Epithelial cell of proximal tubule (primary cell): Measurements from ENCODE around the gene AVPR2. TPM values are rescaled to one million over a fixed set of nuclear protein-coding genes. Genes with fewer than 3 reads are reported as not detected.

Experiments
- DNase-seq: peaks from one replicate; pipeline ENCODE4 v3.0.0-alpha.2; 2011; ENCODE audit warnings: low read depth
- H3K4me3 ChIP-seq: 2 replicates; pipeline ENCODE4 v1.5.1; 2011; ENCODE audit warnings: low read depth, mild to moderate bottlenecking, low read length
- total RNA-seq: library from RNA; depleted of rRNA; stranded (reverse); fragments of >200 nt; gene quantifications from 2 replicates; pipeline ENCODE4 v1.2.3, GENCODE V29; 2015
- TF ChIP-seq, protein P1 (sequence below): conservative IDR thresholded peaks from 2 replicates; pipeline ENCODE4 v1.5.1; 2012; ENCODE audit warnings: low read depth, mild to moderate bottlenecking, low read length

AVPR2 gene
- 0.22 and 1.4 TPM in 2 replicates for total RNA-seq

DNA sequence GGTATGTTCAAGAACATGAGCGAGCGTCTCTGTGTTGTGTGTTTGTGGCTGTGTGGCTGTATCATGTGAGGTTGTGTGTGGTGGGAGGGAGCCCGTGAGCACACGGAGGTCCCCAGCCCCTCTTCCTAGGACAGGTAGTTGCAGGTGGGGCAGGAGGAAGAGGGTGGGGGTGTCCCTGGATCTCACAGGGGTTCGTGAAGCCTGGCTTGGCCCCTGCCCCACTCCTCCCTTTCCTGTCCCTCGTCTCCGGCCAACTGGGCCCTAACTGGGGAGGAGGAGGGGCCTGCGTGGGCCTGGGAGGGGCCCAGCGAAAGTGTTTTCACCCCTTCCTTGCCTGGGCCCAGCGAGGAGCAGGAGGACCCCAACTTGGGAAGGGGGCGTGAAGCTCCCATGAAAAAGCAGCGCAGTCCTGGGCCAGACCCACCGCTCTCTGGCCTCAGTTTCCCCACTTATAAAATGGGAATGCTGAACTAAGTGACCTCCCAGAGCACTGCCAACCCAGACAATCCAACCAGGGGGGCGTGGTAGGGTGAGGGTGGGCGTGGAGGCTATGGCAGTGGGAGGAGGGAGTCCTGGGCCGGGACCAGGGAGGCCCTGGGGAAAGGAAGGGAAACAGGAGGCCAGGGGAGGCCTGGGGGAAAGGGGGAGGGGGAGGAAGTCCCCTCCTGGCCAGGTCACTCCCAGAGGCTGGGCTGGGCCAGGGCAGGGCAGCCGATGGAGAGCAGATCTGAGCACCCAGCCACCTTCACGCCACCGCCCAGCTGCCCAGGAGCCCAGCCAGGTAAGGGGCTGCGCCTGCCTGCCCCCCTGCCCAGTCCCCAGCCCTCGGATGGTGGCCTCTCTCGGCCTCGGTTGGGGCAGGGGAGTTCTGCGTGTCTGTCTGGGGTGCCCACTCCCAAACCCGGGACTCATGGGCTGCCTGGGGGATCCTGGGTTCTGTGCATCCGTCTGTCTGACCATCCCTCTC lies at the start of gene AVPR2:
AVPR2 (plus strand) TSS at position 683 of the 967 bp plus-strand sequence. CDS start 473 bp downstream, outside the sequence.
- H3K4me3 ChIP-seq, result no peak within 1 kb of the TSS
- TF ChIP-seq, protein P1, sequence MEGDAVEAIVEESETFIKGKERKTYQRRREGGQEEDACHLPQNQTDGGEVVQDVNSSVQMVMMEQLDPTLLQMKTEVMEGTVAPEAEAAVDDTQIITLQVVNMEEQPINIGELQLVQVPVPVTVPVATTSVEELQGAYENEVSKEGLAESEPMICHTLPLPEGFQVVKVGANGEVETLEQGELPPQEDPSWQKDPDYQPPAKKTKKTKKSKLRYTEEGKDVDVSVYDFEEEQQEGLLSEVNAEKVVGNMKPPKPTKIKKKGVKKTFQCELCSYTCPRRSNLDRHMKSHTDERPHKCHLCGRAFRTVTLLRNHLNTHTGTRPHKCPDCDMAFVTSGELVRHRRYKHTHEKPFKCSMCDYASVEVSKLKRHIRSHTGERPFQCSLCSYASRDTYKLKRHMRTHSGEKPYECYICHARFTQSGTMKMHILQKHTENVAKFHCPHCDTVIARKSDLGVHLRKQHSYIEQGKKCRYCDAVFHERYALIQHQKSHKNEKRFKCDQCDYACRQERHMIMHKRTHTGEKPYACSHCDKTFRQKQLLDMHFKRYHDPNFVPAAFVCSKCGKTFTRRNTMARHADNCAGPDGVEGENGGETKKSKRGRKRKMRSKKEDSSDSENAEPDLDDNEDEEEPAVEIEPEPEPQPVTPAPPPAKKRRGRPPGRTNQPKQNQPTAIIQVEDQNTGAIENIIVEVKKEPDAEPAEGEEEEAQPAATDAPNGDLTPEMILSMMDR, result no peak
- DNase-seq, result no peak

DNA sequence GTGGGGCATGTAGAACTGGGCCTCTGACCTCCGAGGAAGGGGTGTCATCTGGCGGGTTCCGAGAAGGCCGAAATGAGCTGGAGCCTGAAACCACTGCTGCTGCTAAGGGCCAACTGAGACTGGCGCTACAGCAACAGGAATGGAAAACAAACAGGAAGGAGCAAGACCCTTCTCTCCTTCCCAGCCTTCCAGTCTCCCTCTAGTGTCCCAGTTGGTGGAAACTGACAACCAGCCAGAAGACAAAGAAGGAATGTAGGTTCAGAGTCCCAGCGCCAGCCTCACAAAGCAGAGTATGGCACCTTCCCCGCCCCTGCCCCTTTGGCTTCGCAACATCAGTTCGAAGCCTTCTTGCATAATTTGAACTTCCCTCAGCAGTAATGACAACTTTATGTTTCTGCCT lies 49.8 kb upstream of the AVPR2 start:
- no peak for DNase-seq
- H3K4me3 ChIP-seq, result no peak overlapping the region
- TF ChIP-seq, protein P1, result no peak

- DNase-seq, result no peak
- TF ChIP-seq, protein P1, result no peak
- no peak overlapping the region for H3K4me3 ChIP-seq
Measured at GRCh38 chrX:153857348-153857903, 47.0 kb upstream of the AVPR2 start.

DNA sequence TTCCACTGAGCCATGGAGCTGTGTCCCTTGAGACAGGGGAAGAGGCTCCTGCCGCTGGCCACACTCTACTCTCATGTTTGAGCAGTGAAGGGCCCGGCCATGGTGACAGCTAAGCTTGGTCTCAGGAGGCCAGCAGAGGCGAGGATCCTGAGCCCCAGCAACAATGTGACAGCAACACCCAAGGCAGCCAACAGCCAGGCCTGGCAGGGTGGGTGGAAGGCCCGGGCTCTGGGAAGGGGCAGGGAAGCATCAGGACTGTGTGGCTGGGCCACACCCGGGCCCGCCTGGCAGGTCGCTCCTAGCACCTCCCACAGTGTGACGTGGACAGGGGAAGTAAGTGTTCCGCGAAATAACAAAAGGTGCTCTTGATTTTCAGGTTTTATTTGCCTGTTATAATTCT lies 43.3 kb upstream of the AVPR2 start:
- TF ChIP-seq, protein P1, result no peak
- no peak overlapping the region for H3K4me3 ChIP-seq
- DNase-seq, result no peak

DNA sequence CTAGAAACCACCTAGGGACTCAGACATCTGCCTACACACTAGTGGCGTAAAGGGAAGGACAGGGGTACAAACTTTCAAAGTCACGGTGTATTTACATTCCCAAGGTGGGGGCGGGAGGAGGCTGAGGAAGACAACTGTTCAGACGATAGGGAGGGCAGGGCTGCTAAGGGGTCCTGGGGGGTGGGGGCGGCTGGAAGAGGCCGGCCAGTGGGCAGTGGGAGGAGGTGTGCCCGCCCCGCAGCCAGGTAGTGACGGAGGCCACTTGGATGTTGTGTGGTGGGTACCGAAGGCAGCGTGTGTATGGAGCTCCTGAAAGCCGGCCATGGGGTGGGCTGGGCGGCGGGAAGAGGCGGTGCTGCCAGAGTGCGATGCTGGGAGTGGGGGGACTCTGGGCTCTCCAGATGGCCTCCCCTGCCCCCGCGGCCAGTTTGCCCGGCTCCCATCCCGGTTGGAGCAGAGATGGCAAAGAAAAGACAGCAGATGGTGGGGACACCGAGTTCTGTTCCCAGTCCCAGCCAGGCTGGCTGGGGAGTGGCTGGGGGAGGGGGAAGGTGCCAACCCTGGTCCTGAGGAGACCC lies 42.7 kb upstream of the AVPR2 start:
- H3K4me3 ChIP-seq, result no peak overlapping the region
- TF ChIP-seq, protein P1, result no peak
- no peak for DNase-seq

DNA sequence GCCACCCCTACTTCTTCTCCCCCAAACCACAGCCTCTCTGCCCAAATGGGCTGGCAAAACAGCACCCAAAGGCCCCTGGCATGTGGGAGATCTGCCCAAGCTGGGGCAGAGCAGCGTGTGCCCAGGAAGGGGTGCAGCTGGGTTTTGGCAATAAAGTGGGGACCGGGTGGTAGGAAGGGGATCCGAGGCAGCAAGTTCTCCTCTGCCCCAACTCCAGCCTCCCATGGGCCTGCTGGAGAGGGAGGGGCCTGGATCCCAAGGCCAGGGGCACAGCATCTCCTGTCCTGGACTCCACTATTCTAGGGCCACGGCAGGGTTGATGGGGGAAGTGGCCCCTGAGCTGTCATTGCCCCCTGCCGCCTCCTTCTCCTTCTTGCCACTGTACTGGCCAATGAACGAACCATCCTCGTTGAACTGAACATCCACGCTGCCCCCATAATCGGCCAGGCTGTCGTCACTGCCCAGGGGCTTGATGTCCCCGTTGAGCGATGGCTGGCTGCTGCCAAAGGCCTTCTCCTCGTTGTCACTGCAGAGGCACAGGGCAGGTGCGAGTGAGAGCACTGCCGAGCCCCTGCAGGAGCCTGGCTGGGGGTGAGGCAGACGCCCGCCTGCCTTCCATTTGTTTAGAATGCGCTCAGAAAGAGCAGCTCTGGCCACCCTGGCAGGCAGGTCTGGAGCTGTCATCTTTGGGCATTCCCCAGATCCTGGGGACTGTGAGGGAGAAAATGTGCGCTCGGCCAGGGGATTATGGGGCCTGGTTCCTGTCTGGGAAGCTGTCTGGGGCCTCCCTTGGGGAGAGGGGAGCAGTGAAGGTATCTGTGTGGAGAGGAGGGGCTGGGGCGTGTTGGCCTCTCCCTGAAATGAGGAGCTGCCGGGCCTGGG lies 41.9 kb upstream of the AVPR2 start:
- TF ChIP-seq, protein P1, result no peak
- DNase-seq, result no peak
- no peak overlapping the region for H3K4me3 ChIP-seq
